Lung (tissue), 12 donors: ENCODE results near the gene CDH23. TPM values are rescaled to one million over a fixed set of nuclear protein-coding genes. Genes with fewer than 3 reads are reported as not detected.

ENCODE experiments used
- ATAC-seq: fragments of 200-7000 bp; cut with Tn5 transposase; one replicate; pipeline ENCODE4 v1.9.1; 2020; ENCODE audit warnings: moderate number of reproducible peaks; ENCODE audit not compliant: insufficient read depth, low FRiP score
- DNase-seq, 3 donors: peaks; one replicate each; pipeline ENCODE4 v3.0.0-alpha.2; 2013 to 2017
- H3K27ac ChIP-seq, 2 donors: one replicate each; pipeline ENCODE4 v1.5.1; 2013; ENCODE audit warnings: mild to moderate bottlenecking in 2 of 2, moderate library complexity in 2 of 2, control low read depth in 1 of 2, inconsistent platforms in 1 of 2, low read depth in 1 of 2, low read length in 1 of 2
- H3K27me3 ChIP-seq, 3 donors: one replicate each; pipeline ENCODE4 v1.5.1; 2013; ENCODE audit warnings: low read length in 2 of 3; ENCODE audit not compliant: control insufficient read depth in 3 of 3, insufficient read depth in 3 of 3
- H3K36me3 ChIP-seq, 4 donors: one replicate each; pipeline ENCODE4 v1.5.1; 2013; ENCODE audit warnings: low read length in 4 of 4, mild to moderate bottlenecking in 1 of 4, moderate library complexity in 1 of 4; ENCODE audit not compliant: control insufficient read depth in 4 of 4, insufficient read depth in 4 of 4
- H3K4me1 ChIP-seq, 5 donors: one replicate each; pipeline ENCODE4 v1.5.1; 2013; ENCODE audit warnings: low read length in 5 of 5, mild to moderate bottlenecking in 2 of 5, moderate library complexity in 1 of 5; ENCODE audit not compliant: control insufficient read depth in 5 of 5, insufficient read depth in 5 of 5
- H3K4me3 ChIP-seq: one replicate; pipeline ENCODE4 v1.5.1; 2013; ENCODE audit warnings: mild to moderate bottlenecking, control low read depth, moderate library complexity
- H3K9ac ChIP-seq, 2 donors: one replicate each; pipeline ENCODE4 v1.5.1; 2013; ENCODE audit warnings: low read length in 2 of 2, control low read depth in 1 of 2; ENCODE audit not compliant: insufficient read depth in 1 of 2
- H3K9me3 ChIP-seq, 4 donors: one replicate each; pipeline ENCODE4 v1.5.1; 2013; ENCODE audit warnings: low read length in 3 of 4, mild to moderate bottlenecking in 1 of 4, moderate library complexity in 1 of 4; ENCODE audit not compliant: control insufficient read depth in 4 of 4, insufficient read depth in 3 of 4
- CTCF ChIP-seq: IDR thresholded peaks from 2 replicates; pipeline ENCODE4 v1.5.1; 2012; ENCODE audit warnings: mild to moderate bottlenecking; ENCODE audit errors: control extremely low read depth, extremely low read depth
- WGBS, 2 donors: extraction: QIAGEN DNeasy Blood & Tissue Kit; methylation state at CpG; one replicate each; pipeline ENCODE4 v1.1.7; 2013; 5-methylcytosine and 5-hydroxymethylcytosine counted together
- polyA plus RNA-seq, 2 donors: library from polyadenylated mRNA; stranded (reverse); fragments of 200-250 nt; gene quantifications; one replicate each; pipeline ENCODE4 v1.2.1, GENCODE V29; 2013
- total RNA-seq, 2 donors: library from RNA; depleted of rRNA in 1 of 2; stranded (reverse); fragments of >200 nt in 1 of 2; gene quantifications; one replicate each; pipeline ENCODE4 v1.2.1, GENCODE V29; 2014 to 2021
- donor health status: control.
- donor health status: control.
- donor health status: Bipolar disorder and iron deficiency.
- donor health status: healthy.
- donor health status: DM: yes; HTN: yes; CAD: no.

The CDH23 gene
- total and polyA plus RNA-seq, 4 donors: 4.5 to 29.5 (median 6.0) TPM

DNA sequence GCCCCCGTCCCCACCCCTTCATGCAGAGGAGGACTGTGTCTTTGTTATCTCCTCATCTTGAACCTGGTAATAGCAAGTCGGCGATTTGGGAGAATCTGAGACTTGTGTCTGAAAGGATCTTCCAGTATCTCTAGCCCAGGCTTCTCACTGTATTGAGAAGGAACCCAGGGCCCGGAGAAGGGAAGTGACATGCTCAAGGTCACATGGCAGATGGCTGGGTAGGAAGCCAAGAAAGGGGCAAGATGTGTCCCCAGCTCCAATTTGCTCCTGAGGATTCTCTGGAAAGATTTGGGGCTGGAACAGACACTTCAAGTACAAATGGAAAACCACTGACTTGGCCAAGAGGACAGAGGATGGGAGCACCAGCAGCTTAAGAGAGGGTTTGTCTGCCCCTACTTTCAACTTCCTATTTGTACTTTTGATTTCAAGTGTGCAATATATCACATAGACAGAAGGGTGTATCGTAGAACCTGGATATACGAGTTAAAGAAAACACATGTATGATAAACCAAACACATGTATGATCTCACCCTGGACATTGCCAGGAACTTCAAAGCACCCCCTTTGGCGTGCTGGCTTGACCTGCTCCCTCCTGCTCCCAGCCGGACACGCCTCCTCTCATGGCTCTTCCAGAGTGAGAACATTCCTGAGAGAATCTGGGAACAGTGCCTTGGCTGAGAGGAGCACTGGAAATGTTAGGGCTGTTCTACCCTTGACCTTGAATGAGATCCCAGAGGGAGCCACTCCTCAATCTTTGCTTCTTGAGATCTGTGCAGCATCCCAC lies 79.7 kb downstream of the CDH23 start:
- H3K36me3 ChIP-seq: no peaks in the 10 kb centered on the region
- WGBS, 2 donors: 52 to 69% methylated on average over 9 of the region's 9 CpGs
- H3K4me3 ChIP-seq: no peak overlapping the region
- peak; percentile 63 to 87 (median 81) for DNase-seq
- H3K27ac ChIP-seq: no peak overlapping the region
- no peak overlapping the region for H3K9ac ChIP-seq
- no peaks in the 10 kb centered on the region for H3K9me3 ChIP-seq
- peaks cover 0 to 20% (median 4%) of the 10 kb centered on the region in 5 donors for H3K4me1 ChIP-seq
- no peak for TF ChIP-seq CTCF
- no peaks in the 10 kb centered on the region for H3K27me3 ChIP-seq
- ATAC-seq: peak; percentile 48

- H3K9ac ChIP-seq: no peak overlapping the region
- 82 to 93% methylated on average over 3 of the region's 3 CpGs for WGBS, 2 donors
Measured at GRCh38 chr10:71478173-71478572, 81.5 kb downstream of the CDH23 start.

DNA sequence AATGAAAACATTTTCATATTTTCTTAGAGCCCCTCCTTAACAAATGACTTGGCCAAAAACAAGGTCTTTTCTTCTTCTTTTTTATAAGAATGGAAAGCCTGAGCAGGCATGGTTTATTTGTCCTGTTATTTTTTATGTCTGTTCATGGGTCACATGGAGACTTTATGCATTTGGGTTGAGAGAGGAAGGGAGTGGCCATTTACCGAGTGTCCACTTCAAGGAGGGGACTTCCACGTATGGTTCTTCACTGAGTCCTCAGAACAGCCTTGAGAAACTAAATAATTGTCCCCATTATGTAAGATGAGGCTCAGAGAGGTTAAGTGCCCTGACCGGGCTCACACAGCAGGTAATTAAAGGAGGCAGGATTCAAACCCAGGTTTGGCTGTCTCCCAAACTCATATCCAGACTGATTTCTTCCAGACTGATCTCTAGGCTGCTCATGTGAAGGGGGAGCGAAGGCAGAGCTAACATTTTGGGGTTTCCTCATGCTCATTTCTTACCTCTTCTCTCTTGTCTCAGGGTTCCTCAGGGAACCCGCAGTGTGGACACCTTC lies 82.2 kb downstream of the CDH23 start:
- no peak for DNase-seq
- WGBS, 2 donors: 62 to 74% methylated on average over 5 of the region's 5 CpGs
- no peaks in the 10 kb centered on the region for H3K36me3 ChIP-seq
- H3K4me3 ChIP-seq: no peak overlapping the region
- no peak for ATAC-seq
- no peaks in the 10 kb centered on the region for H3K9me3 ChIP-seq
- H3K4me1 ChIP-seq: peaks cover 0 to 20% (median 4%) of the 10 kb centered on the region in 5 donors
- H3K27ac ChIP-seq: no peak overlapping the region
- H3K27me3 ChIP-seq: no peaks in the 10 kb centered on the region
- no peak overlapping the region for H3K9ac ChIP-seq
- TF ChIP-seq CTCF: no peak

More at GRCh38 chr10:71478173-71478572, 81.5 kb downstream of the CDH23 start:
- Histone ChIP-seq H3K27me3 (no peaks in the 10 kb centered on the region), H3K4me1 (peaks cover 0 to 20% (median 4%) of the 10 kb centered on the region in 5 donors), H3K4me3 (no peak overlapping the region), H3K9me3 (no peaks in the 10 kb centered on the region), H3K27ac (no peak overlapping the region), H3K36me3 (no peaks in the 10 kb centered on the region)
- DNase-seq: no peak
- no peak for ATAC-seq
- no peak for TF ChIP-seq CTCF
